Hepatocyte (in vitro differentiated cells): Measurements from ENCODE around the gene OR1F1.

Experiments
- CTCF ChIP-seq: fragments of 200-600 bp; sonication (generic); IDR thresholded peaks from 2 replicates; pipeline ENCODE4 v1.5.1; 2016; ENCODE audit warnings: antibody characterized with exemption, mild to moderate bottlenecking; ENCODE audit not compliant: poor library complexity
- EZH2 ChIP-seq: fragments of 200-600 bp; sonication (generic); IDR thresholded peaks from 2 replicates; pipeline ENCODE4 v1.6.1; 2016; ENCODE audit warnings: antibody characterized with exemption, mild to moderate bottlenecking, borderline replicate concordance

GRCh38 chr16:3142770-3143169, 45.2 kb upstream of the OR1F1 start:
- TF ChIP-seq CTCF = no peak
- TF ChIP-seq EZH2 = no peak
